Fibroblast of lung (primary cell): ENCODE data around the gene IQSEC3. TPM values are rescaled to one million over a fixed set of nuclear protein-coding genes. Genes with fewer than 3 reads are reported as not detected.

ENCODE experiments used
- DNase-seq, 2 donors: peaks; one replicate each; pipeline versions ENCODE4 v3.0.0 to v3.0.0-alpha.2; 2010; ENCODE audit warnings: low read depth in 2 of 2
- H2AFZ ChIP-seq: 2 replicates; pipeline ENCODE4 v1.5.1; 2012; ENCODE audit warnings: low read length, control low read depth, inconsistent platforms
- H3K27ac ChIP-seq: 2 replicates; pipeline ENCODE4 v1.5.1; 2011; ENCODE audit warnings: low read length, control low read depth; ENCODE audit not compliant: insufficient read depth
- H3K27me3 ChIP-seq: 2 replicates; pipeline ENCODE4 v1.5.1; 2011; ENCODE audit warnings: mild to moderate bottlenecking, low read length; ENCODE audit not compliant: control insufficient read depth, insufficient read depth
- H3K36me3 ChIP-seq: 2 replicates; pipeline ENCODE4 v1.5.1; 2011; ENCODE audit warnings: low read length; ENCODE audit not compliant: control insufficient read depth, insufficient read depth
- H3K4me1 ChIP-seq: 2 replicates; pipeline ENCODE4 v1.5.1; 2011; ENCODE audit warnings: low read length; ENCODE audit not compliant: control insufficient read depth, insufficient read depth; ENCODE audit errors: extremely low read depth
- H3K4me2 ChIP-seq: 2 replicates; pipeline ENCODE4 v1.5.1; 2011; ENCODE audit warnings: low read length, control low read depth; ENCODE audit not compliant: insufficient read depth; ENCODE audit errors: extremely low read depth
- H3K4me3 ChIP-seq, 4 experiments: fragments of 200-600 bp in 1 of 4; sonication (generic) in 1 of 4; replicated peaks in 1 of 4; 2 replicates each; pipeline ENCODE4 v1.5.1; 2011 to 2016; ENCODE audit warnings: low read length in 4 of 4, low read depth in 3 of 4, mild to moderate bottlenecking in 3 of 4, control low read depth in 2 of 4, inconsistent platforms in 1 of 4, mixed read lengths in 1 of 4; ENCODE audit not compliant: insufficient read depth in 1 of 4; ENCODE audit errors: control extremely low read depth in 1 of 4
- H3K79me2 ChIP-seq: 2 replicates; pipeline ENCODE4 v1.5.1; 2012; ENCODE audit warnings: mild to moderate bottlenecking, low read length, inconsistent platforms; ENCODE audit not compliant: control insufficient read depth, insufficient read depth
- H3K9ac ChIP-seq: 2 replicates; pipeline ENCODE4 v1.5.1; 2011; ENCODE audit warnings: mild to moderate bottlenecking, low read length, control low read depth; ENCODE audit not compliant: insufficient read depth
- H3K9me3 ChIP-seq: 2 replicates; pipeline ENCODE4 v1.5.1; 2012; ENCODE audit warnings: low read depth, low read length; ENCODE audit not compliant: control insufficient read depth, insufficient read depth
- H4K20me1 ChIP-seq: 2 replicates; pipeline ENCODE4 v1.5.1; 2011; ENCODE audit warnings: low read length; ENCODE audit not compliant: control insufficient read depth, insufficient read depth; ENCODE audit errors: extremely low read depth
- EZH2 ChIP-seq: IDR thresholded peaks from 2 replicates; pipeline ENCODE4 v1.5.1; 2012; ENCODE audit warnings: low read length, control low read depth, mild to moderate bottlenecking; ENCODE audit errors: missing control alignments
- polyA plus RNA-seq, 2 donors: library from polyadenylated mRNA; depleted of rRNA in 1 of 2; stranded (reverse) in 1 of 2; unstranded in 1 of 2; fragments of >200 nt; gene quantifications; 2 replicates each; pipeline ENCODE4 v1.2.1, GENCODE V29; 2011 to 2012; ENCODE audit warnings: missing spikeins in 1 of 2
- total RNA-seq: library from RNA; depleted of rRNA; stranded (reverse); fragments of >200 nt; gene quantifications from 2 replicates; pipeline ENCODE4 v1.2.1, GENCODE V29; 2014
- TF ChIP-seq, protein P1 (sequence below), 2 donors: IDR thresholded peaks in 1 of 2; conservative IDR thresholded peaks in 1 of 2; 1 replicate in 1 of 2; 2 replicates in 1 of 2; pipeline ENCODE4 v1.5.1; 2011 to 2012; ENCODE audit warnings: low read length in 2 of 2, control low read depth in 1 of 2, inconsistent platforms in 1 of 2, low read depth in 1 of 2, mild to moderate bottlenecking in 1 of 2

IQSEC3 gene
- total and polyA plus RNA-seq, 2 donors (not counting 1 experiment from before 2014, with no cell fraction given): 0.14 to 1.3 TPM

DNA sequence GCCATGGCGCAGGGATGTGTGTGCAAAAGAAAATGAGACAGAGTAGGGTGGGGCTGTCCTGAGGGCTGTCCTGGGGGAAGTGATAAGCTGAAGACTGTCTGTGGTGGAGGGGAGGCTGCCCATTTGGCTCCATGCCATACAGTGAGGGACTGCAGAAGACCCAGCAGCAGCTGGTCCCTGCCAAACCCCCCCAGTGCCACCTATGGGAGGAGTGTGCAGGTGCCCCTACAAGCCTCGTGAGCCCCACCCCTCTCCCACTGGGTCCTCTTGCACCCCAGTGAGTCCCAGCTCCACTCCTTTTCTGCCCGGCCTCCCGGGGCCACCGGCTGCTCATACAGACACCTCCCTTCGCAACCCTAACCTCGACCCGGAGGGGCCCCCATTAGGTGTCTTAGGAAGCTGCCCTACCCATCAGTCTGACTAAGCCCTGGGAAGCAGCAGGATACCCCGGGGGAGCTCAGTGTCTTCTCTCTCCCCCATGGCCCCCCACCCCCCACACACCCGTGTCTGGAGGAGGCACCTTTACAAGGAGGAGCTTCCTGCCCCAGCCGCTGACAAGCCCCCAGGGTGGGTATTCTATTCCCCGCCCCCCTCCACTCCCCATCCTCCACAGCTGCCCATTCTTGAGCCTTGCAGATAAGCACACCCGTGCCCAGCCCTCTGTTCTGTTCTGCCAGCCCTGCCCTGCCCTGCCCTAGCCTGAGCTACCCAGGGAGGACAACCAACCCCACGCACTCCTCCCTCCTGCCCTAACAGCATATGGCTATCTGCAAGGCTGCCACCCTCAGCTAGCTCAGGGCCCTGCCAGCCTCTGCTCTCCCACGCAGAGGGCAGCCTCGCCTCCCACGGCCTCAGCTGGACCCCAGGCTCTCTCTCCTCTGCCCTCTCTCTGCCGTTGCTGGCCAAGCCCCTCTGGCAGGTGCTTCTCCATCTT lies 105.4 kb downstream of the IQSEC3 start:
- H3K27me3 ChIP-seq: peaks cover 9% of the 10 kb centered on the region
- H3K9ac ChIP-seq: no peak overlapping the region
- no peak overlapping the region for H2AFZ ChIP-seq
- H3K4me2 ChIP-seq: no peak overlapping the region
- peaks cover 8% of the 10 kb centered on the region for H3K4me1 ChIP-seq
- DNase-seq: no peak
- TF ChIP-seq, protein P1, sequence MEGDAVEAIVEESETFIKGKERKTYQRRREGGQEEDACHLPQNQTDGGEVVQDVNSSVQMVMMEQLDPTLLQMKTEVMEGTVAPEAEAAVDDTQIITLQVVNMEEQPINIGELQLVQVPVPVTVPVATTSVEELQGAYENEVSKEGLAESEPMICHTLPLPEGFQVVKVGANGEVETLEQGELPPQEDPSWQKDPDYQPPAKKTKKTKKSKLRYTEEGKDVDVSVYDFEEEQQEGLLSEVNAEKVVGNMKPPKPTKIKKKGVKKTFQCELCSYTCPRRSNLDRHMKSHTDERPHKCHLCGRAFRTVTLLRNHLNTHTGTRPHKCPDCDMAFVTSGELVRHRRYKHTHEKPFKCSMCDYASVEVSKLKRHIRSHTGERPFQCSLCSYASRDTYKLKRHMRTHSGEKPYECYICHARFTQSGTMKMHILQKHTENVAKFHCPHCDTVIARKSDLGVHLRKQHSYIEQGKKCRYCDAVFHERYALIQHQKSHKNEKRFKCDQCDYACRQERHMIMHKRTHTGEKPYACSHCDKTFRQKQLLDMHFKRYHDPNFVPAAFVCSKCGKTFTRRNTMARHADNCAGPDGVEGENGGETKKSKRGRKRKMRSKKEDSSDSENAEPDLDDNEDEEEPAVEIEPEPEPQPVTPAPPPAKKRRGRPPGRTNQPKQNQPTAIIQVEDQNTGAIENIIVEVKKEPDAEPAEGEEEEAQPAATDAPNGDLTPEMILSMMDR (conservative IDR thresholded peaks at IDR 0.05 in 1 of 2, IDR thresholded peaks at IDR 0.05 in 1 of 2; ENCODE audit: low read depth in 1 of 2, low read length in 2 of 2): no peak
- no peak for TF ChIP-seq EZH2
- no peaks in the 10 kb centered on the region for H3K9me3 ChIP-seq
- no peaks in the 10 kb centered on the region for H3K36me3 ChIP-seq
- no peak overlapping the region for H3K4me3 ChIP-seq
- no peak overlapping the region for H3K27ac ChIP-seq
- H3K79me2 ChIP-seq: no peaks in the 10 kb centered on the region
- no peaks in the 10 kb centered on the region for H4K20me1 ChIP-seq

DNA sequence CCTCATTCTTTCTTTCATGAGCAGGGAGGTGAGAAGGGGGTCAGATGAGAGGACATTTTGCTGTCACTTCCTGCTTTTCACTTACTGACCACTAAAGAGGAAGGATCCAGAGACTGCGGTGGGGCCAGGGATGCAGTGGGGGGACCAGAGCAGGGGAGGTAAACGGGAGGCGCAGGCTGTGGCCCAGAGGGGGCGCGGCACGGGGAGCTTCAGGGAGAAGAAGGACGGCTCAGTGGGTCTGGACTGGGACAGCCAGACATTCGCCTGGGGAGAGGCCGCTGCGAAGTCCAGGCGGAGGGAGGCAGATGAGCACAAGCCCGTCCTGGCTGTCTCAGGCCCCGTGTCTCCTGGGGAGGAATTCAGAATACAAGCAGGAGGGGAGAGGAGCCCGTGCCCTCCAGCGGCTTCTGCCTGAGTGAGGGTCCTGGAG lies 106.2 kb downstream of the IQSEC3 start:
- no peaks in the 10 kb centered on the region for H3K36me3 ChIP-seq

DNA sequence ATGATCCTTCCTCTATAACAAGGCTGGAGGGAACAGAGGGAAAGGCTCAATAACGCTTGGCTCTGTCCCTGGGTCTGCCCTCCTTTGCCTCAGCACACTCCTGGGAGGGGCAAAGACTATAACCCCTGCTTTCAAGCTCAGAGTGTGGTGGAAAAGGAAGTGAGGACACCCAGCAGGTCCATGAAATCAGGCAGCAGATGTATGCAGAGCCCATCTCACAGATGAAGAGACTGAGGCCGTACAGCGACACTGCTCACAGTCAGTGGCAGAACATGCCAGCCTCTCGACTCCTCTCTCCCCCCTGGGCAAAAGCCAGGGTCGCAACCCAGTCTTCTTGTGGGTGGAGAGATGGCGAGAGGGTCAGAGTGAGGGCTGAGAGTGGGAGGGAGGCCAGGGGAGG lies 107.6 kb downstream of the IQSEC3 start:
- Histone ChIP-seq H3K4me2 (no peak overlapping the region), H2AFZ (no peak overlapping the region), H3K36me3 (no peaks in the 10 kb centered on the region), H3K27me3 (peaks cover 2% of the 10 kb centered on the region), H3K4me3 (no peak overlapping the region), H3K4me1 (peaks cover 12% of the 10 kb centered on the region), H3K79me2 (no peaks in the 10 kb centered on the region), H3K9ac (no peak overlapping the region), H3K27ac (no peak overlapping the region), H3K9me3 (no peaks in the 10 kb centered on the region), H4K20me1 (no peaks in the 10 kb centered on the region)
- no peak for DNase-seq
- no peak for TF ChIP-seq EZH2
- TF ChIP-seq, protein P1 (conservative IDR thresholded peaks at IDR 0.05 in 1 of 2, IDR thresholded peaks at IDR 0.05 in 1 of 2; ENCODE audit: low read depth in 1 of 2, low read length in 2 of 2): no peak

More for the DNA sequence above, 106.2 kb downstream of the IQSEC3 start:
- Histone ChIP-seq H3K27ac (no peak overlapping the region), H2AFZ (no peak overlapping the region), H3K4me1 (peaks cover 12% of the 10 kb centered on the region), H3K9me3 (no peaks in the 10 kb centered on the region), H4K20me1 (no peaks in the 10 kb centered on the region), H3K4me3 (no peak overlapping the region), H3K27me3 (peaks cover 5% of the 10 kb centered on the region), H3K9ac (no peak overlapping the region), H3K4me2 (no peak overlapping the region), H3K79me2 (no peaks in the 10 kb centered on the region)
- DNase-seq: no peak
- no peak for TF ChIP-seq EZH2
- TF ChIP-seq, protein P1 (conservative IDR thresholded peaks at IDR 0.05 in 1 of 2, IDR thresholded peaks at IDR 0.05 in 1 of 2; ENCODE audit: low read depth in 1 of 2, low read length in 2 of 2): no peak
